Natural killer cell treated with Interleukin-12 subunit alpha and Interleukin-12 subunit beta and Interleukin-15 and Interleukin-18, amount 100 ng/mL, for 72 hours (primary cell): ENCODE data around the gene MBNL2. TPM values are rescaled to one million over a fixed set of nuclear protein-coding genes. Genes with fewer than 3 reads are reported as not detected.

Source experiments
- ATAC-seq, 2 donors: fragments of 150-1000 bp; cut with Tn5 transposase in 1 of 2; sonication (Bioruptor Pico), chemical (Tn5 transposase) in 1 of 2; 2 replicates each; pipeline ENCODE4 v1.10.0; 2021
- DNase-seq: peaks from one replicate; pipeline ENCODE4 v3.0.0; 2022; ENCODE audit warnings: low spot score
- H3K27ac Mint-ChIP-seq, 2 donors: 1 replicate in 1 of 2; 2 replicates in 1 of 2; pipeline ENCODE4 v1.8.0; 2022; ENCODE audit warnings: mixed read lengths in 2 of 2, mild to moderate bottlenecking in 1 of 2, moderate library complexity in 1 of 2
- H3K27me3 Mint-ChIP-seq, 2 donors: 1 replicate in 1 of 2; 2 replicates in 1 of 2; pipeline ENCODE4 v1.8.0; 2022; ENCODE audit warnings: mixed read lengths in 2 of 2
- H3K36me3 Mint-ChIP-seq: one replicate; pipeline ENCODE4 v1.8.0; 2022; ENCODE audit warnings: mixed read lengths
- H3K4me1 Mint-ChIP-seq, 2 donors: 1 replicate in 1 of 2; 2 replicates in 1 of 2; pipeline ENCODE4 v1.8.0; 2022; ENCODE audit warnings: low read depth in 2 of 2, mixed read lengths in 2 of 2, mild to moderate bottlenecking in 1 of 2
- H3K4me3 Mint-ChIP-seq: one replicate; pipeline ENCODE4 v1.8.0; 2022; ENCODE audit warnings: mixed read lengths
- H3K9me3 Mint-ChIP-seq: 2 replicates; pipeline ENCODE4 v1.8.0; 2022; ENCODE audit warnings: mixed read lengths
- total RNA-seq, 2 donors: library from RNA; stranded (reverse); gene quantifications; one replicate each; pipeline ENCODE4 v1.2.3, GENCODE V29; 2022

The MBNL2 gene
- total RNA-seq, 2 donors from 2014 or later: 13.0 to 15.6 TPM

DNA sequence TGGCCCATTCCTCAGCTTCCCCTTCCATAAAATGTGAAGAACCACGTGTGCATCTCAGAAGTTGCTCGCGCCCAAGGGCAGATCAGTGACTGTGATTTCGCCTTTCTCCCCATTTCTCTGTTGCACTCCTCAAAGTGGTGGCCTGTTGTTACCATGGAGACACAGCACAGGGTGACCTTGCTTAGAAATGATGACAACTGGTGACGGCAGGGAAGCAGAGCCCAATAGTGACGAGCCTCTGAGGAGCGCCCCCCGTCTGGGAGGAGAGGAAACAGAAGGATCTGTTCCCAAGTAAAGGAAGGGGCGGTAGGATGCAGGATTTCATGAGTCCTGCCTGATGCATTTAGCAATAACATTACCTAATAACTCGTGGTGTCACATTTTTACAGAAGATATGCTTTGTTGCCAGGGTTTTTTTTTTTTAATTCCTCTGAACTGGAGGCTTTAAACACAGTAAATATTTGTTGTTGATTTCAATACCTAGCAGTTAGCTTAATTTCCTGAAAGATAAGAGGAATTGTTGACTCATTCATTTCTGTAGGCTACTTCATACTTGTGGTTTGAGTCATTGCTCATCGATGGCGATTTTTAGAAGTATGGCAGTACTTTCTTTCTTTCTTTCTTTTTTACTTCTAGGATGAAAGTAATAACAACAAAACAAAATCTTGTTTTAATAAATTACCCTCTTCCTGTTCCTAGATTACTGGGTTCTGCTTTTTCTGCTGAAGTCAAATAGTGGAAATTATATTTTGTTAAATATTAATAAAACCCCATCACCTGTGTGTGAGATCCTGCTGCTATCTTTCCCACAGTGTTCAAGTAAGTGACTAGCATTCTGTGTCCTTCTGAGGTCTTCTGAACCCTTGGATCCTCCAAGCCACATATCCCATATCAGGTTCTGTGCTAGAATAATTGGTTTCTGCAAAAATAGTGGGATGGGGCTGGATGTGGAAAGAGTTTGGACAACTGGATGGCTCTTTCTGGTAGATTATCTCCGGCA, 36.0 kb downstream of the MBNL2 start:
- Mint-ChIP-seq H3K27me3 (no peaks in the 10 kb centered on the region), H3K27ac (peak overlapping the region; percentile 63 to 70), H3K9me3 (no peaks in the 10 kb centered on the region), H3K4me3 (peak overlapping the region; percentile 21), H3K4me1 (peaks cover 56 to 62% of the 10 kb centered on the region in 2 donors), H3K36me3 (no peaks in the 10 kb centered on the region)
- DNase-seq: no peak
- ATAC-seq: peak; percentile 55

DNA sequence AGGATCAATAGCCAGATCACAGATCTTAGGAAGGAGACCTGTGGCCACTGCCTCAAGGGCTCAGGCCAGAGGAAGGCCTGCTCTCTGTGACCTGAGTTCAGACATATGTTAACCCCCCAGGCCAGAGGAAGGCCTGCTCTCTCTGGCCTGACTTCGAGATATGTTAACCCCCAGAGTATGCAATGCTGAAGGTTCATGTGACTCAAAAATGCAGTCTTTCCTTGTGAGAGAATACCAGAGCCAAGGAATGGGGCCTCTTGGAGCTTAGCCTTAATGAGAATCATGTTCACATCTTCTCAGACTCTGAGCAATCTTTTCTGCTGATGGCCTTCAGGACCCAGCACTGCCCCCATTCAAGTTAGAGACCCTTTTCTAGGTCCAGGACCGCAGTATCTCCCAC, 36.7 kb downstream of the MBNL2 start:
- Mint-ChIP-seq H3K9me3 (no peaks in the 10 kb centered on the region), H3K27me3 (no peaks in the 10 kb centered on the region), H3K4me3 (peak overlapping the region; percentile 21), H3K4me1 (peaks cover 57 to 65% of the 10 kb centered on the region in 2 donors), H3K27ac (peak overlapping the region in 1 of 2 donors; percentile 70), H3K36me3 (no peaks in the 10 kb centered on the region)
- no peak for ATAC-seq
- no peak for DNase-seq

DNA sequence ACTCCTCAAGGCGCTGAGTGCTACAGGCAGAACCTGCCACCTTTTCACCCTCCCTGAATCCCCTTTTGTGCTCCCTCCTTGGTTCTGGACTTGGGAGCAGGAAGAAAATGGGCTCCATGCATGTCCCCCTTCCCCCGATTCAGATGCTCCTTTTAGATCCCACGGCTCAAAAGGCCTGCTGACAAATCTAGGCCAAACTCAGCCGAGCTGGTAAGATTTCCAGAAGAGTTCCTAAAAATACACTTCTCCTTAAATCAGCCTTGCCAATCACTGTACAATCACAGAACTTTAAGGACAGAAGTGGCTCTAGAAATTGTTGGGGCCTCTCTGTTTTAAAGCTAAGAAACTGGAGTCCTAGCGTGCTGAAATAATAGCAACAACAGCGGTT, 37.3 kb downstream of the MBNL2 start:
- Mint-ChIP-seq H3K4me1 (peaks cover 58 to 65% of the 10 kb centered on the region in 2 donors), H3K27me3 (no peaks in the 10 kb centered on the region), H3K27ac (peak overlapping the region in 1 of 2 donors; percentile 77), H3K36me3 (no peaks in the 10 kb centered on the region), H3K9me3 (no peaks in the 10 kb centered on the region), H3K4me3 (no peak overlapping the region)
- ATAC-seq (no peak), DNase-seq (no peak)

DNA sequence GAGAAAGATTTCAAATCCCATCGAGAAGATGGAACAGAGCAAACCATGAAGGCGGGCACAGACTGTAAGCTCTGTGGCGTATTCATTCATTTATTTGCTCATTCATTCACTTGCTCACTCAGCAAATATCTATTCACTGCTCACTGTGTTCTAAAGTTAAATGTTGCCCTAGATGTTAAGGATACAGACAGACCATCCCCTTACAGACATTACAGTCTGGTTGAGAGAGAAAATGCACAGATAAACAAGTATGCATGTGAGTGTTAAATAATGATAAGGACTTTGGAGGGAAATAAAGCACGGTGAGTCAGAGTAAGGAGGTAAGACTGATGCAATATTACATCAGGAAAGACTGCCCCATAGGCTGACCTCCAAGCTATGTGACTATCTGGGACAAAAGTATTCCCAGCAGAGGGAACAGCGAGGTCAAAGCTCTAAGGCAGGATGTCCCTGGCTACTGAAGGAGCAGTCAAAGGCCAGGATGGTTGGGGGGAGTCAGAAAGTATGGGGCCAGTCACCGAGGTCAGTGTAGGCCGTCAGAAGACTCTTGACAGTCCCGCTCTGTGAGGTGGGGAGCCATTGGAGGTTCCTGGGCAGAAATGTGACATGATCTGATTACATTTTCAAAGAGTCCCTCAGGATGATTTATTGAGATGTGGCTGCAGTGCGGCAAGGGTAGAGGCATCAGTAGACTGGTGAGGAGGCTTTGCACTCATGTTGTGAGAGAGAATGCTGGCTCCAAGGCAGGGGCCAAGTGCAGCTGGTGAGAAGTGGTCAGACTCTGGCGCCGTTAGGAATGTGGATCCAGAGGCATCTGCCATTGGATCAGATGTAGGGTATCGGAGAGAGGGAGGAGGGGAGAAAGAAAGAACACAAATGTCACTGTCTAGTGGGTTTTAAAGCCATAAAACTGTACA, 37.9 kb downstream of the MBNL2 start:
- Mint-ChIP-seq H3K27ac (peak overlapping the region in 1 of 2 donors; percentile 77), H3K9me3 (no peaks in the 10 kb centered on the region), H3K27me3 (no peaks in the 10 kb centered on the region), H3K4me1 (peaks cover 61 to 65% of the 10 kb centered on the region in 2 donors), H3K4me3 (peak overlapping the region; percentile 40), H3K36me3 (no peaks in the 10 kb centered on the region)
- DNase-seq (no peak), ATAC-seq (no peak)

DNA sequence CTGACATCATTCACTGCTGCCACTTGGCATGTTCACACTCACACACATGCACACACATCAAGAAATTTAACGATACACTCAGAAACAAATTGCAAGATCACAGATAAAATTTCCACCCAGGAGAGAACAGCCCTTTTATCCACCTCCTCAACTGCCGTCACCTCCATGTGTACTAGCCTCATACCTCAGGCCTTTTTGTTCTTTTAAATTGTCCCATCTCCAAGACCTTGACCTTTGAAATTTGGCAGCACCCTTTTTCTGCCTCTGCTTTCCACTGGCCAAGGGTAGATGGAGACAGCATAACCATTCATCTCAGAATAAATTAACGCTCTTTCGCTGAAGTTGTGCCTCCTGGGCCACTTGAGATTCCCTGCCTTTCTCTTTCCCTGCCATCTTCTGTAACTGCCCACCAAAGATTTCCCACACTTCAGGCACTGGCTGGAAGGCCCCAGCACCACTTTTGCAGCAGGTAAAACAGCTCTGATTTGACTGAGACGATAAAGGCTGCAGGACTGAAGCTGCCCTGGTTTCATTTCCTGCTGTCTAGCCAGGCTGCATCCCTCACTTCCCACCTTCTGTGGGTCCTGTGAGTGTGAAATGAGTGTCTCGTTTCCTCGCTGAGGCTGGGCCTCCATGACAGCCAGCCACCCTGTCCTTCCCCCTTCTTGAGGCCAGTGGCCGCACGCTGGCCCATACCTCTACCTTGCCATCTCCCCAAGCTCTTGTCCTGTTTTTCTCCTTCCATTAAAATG, 39.3 kb downstream of the MBNL2 start:
- DNase-seq: no peak
- peak; percentile 85 to 87 for ATAC-seq
- no peaks in the 10 kb centered on the region for H3K27me3 Mint-ChIP-seq
- peaks cover 53 to 54% of the 10 kb centered on the region in 2 donors for H3K4me1 Mint-ChIP-seq
- peak overlapping the region; percentile 23 to 81 for H3K27ac Mint-ChIP-seq
- peak overlapping the region; percentile 44 for H3K4me3 Mint-ChIP-seq
- no peaks in the 10 kb centered on the region for H3K36me3 Mint-ChIP-seq
- no peaks in the 10 kb centered on the region for H3K9me3 Mint-ChIP-seq

DNA sequence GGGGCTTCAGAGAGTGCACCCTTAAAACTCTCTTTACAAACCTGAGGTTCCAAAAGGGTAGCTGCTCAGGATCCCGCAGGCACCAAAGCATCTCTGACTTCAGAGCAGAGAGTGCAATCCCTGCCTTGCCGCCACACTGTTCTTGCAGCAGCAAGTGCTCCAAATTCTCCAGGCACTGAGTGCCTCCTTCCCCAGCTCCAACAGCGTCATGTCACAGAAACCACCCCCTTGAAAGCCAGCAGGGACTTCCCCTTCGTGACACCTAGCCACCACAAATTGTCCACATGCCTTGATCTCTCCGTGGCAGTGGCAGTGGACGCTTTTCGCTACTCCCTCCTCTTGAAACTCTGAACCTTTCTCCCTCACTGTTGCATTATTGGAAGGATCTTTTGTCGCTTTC, 39.9 kb downstream of the MBNL2 start:
- Mint-ChIP-seq H3K27ac (peak overlapping the region; percentile 23 to 81), H3K27me3 (no peaks in the 10 kb centered on the region), H3K4me3 (peak overlapping the region; percentile 44), H3K9me3 (no peaks in the 10 kb centered on the region), H3K36me3 (no peaks in the 10 kb centered on the region), H3K4me1 (peaks cover 48 to 51% of the 10 kb centered on the region in 2 donors)
- ATAC-seq: peak; percentile 65 to 74
- DNase-seq: peak; percentile 62

DNA sequence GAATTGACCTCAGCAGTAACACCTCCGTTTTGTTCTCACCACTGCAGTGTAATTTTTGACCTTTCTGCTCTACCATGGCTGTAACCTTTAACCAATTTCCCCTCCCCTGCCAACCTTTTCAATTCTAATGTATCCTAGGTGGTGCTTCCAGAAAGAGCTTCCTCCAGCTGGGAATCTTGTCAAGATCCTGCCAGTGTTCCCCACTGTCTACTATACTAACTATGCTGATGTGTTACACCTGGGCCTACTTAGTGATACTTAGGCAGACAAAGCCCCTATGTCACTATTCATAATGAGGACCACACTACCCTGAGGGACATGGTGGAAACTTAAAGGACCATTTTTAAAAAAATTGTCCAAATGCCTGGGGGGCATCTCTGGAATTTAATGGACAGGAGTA, 41.0 kb downstream of the MBNL2 start:
- Mint-ChIP-seq H3K36me3 (no peaks in the 10 kb centered on the region), H3K9me3 (no peaks in the 10 kb centered on the region), H3K4me1 (peaks cover 37 to 41% of the 10 kb centered on the region in 2 donors), H3K27me3 (no peaks in the 10 kb centered on the region), H3K4me3 (no peak overlapping the region), H3K27ac (peak overlapping the region in 1 of 2 donors; percentile 54)
- DNase-seq (no peak), ATAC-seq (no peak)

DNA sequence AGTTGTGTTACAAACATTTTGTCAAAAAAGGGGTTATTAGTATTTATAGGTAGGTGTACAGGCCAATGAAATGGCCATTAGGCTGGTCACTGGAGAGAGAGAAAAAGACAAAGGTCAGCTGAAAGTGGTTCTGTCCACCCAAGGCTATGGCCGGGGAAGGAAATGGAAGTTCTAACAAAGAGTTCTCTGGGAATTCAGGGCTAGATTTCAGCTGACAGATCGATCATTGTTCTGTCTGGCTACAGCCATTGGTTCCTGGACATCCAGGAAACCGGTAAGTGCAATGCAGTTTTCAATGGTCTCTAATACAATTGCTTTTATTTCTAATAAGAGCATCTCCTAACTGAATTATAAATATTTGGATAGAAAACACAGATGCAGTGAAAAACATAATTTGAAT, 42.5 kb downstream of the MBNL2 start:
- no peak for DNase-seq
- ATAC-seq: no peak
- H3K4me1 Mint-ChIP-seq: peaks cover 33 to 40% of the 10 kb centered on the region in 2 donors

DNA sequence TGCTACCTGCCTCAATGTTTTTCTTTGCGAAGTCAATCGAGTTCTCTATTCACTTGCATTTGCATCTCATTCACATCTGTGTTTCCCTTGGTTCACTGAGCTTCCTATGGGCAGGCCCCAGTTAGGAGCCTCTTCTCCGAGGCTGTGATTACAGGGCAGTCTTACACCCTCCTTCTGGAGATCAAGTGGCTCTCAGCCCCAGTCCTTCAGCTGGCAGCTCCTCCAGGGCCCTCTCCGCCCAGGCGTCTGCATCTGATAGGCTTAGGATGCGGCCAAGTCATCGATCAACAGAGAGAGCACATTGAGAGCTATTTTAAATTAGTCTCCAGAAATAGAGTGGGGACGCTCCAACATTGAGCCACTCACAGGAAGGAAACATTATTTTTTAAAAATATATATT, 44.2 kb downstream of the MBNL2 start:
- ATAC-seq (no peak), DNase-seq (no peak)
- peaks cover 18 to 28% of the 10 kb centered on the region in 2 donors for H3K4me1 Mint-ChIP-seq
- no peaks in the 10 kb centered on the region for H3K36me3 Mint-ChIP-seq
- no peaks in the 10 kb centered on the region for H3K9me3 Mint-ChIP-seq
- no peak overlapping the region for H3K4me3 Mint-ChIP-seq
- H3K27ac Mint-ChIP-seq: no peak overlapping the region
- no peaks in the 10 kb centered on the region for H3K27me3 Mint-ChIP-seq

More for the DNA sequence above, 42.5 kb downstream of the MBNL2 start:
- Mint-ChIP-seq H3K4me3 (no peak overlapping the region), H3K27me3 (no peaks in the 10 kb centered on the region), H3K27ac (no peak overlapping the region), H3K9me3 (no peaks in the 10 kb centered on the region), H3K36me3 (no peaks in the 10 kb centered on the region)

DNA sequence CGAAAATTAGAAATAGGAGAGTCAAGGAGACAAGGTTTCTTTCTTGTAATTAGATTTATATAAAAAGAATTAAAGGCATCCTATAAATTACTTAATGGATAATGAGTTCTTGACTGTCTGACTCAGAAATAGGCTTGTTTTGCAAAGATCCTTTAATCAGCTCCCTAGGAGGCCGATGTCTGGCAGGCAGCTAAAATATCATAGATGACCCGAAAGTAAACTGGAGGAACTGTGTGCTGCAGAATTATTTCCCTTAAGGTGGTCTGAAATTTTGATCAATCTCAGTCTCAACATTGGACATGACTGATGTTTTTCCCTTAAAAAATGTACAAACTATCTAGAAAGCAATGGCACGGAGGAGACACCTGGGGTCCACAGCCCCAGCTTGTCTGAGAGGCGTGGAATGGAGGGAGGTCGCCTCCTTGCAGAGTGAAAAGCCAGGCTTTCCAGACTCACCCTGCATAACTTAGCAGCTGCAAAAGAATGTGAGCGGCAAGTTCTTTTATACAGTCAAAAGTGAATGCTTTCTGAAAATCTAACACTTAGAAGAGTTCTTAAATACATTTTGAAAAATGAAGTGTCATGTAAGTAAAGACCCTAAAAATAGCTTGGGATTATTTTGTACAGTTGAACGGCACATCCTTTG, 44.8 kb downstream of the MBNL2 start:
- Mint-ChIP-seq H3K4me3 (no peak overlapping the region), H3K9me3 (no peaks in the 10 kb centered on the region), H3K27ac (no peak overlapping the region), H3K27me3 (no peaks in the 10 kb centered on the region), H3K36me3 (no peaks in the 10 kb centered on the region), H3K4me1 (peaks cover 16 to 26% of the 10 kb centered on the region in 2 donors)
- ATAC-seq (no peak), DNase-seq (no peak)

DNA sequence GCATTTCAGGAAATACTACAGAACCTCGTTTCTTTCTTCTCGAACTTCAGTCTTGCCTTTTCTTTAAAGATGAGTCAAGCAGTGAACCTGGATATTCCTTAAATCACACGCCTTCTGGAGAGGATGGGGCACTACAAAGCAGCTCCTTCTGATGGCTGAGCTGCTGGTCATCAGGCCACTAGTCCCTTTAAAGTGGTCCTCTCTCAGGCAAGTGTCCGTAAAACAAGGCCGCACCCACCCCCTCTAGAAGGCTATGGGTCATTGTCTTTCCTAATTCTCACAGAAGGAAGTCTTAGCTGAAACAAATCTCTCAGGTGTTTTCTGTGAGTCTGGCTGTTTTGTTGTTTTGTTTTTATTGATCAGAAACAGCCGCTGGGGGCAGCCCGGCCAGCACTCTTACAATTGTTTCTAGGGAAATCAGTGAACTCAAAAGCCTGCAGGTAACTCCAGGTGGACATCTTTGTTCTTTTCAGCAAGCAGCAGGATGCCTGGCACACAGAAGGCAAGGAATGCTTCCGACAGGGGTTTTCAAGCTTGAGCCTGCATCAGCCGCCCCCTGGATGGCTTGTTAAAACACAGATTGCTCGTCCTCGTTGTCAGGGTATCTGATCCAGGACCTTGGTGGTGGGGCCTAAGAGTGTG, 45.4 kb downstream of the MBNL2 start:
- H3K9me3 Mint-ChIP-seq: no peaks in the 10 kb centered on the region

DNA sequence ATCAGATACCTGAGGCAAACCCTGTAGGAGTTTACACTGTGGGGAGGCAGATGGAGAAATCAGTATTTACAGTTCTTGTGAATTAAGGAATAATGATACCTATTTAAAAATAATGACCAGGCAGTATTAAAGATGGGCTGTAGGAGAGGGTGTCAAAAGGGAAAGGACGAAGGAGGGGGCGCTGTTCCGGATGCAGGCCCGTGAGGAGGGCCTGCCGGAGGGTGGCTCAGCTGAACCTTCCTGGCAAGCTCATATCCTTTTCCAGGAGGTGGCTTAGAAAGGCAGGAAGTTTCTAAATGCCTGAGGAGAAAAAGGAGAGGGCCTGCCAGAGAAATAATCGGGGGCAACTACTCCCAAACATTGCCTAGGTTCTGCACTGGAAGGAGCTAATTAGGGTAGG, 46.6 kb downstream of the MBNL2 start:
- ATAC-seq (no peak), DNase-seq (no peak)
- Mint-ChIP-seq H3K27me3 (no peaks in the 10 kb centered on the region), H3K4me1 (peaks cover 9 to 20% of the 10 kb centered on the region in 2 donors), H3K4me3 (no peak overlapping the region), H3K36me3 (no peaks in the 10 kb centered on the region), H3K9me3 (no peaks in the 10 kb centered on the region), H3K27ac (peak overlapping the region in 1 of 2 donors; percentile 57)

More for the DNA sequence above, 45.4 kb downstream of the MBNL2 start:
- H3K27me3 Mint-ChIP-seq: no peaks in the 10 kb centered on the region
- no peaks in the 10 kb centered on the region for H3K36me3 Mint-ChIP-seq
- peaks cover 15 to 24% of the 10 kb centered on the region in 2 donors for H3K4me1 Mint-ChIP-seq
- ATAC-seq: no peak
- H3K4me3 Mint-ChIP-seq: no peak overlapping the region
- no peak for DNase-seq
- H3K27ac Mint-ChIP-seq: no peak overlapping the region
